Neural cell (in vitro differentiated cells): Measurements from ENCODE around the gene ADCY7. TPM values are rescaled to one million over a fixed set of nuclear protein-coding genes. Genes with fewer than 3 reads are reported as not detected.

ENCODE experiments used
- H2AFZ ChIP-seq: fragments of 200-600, 300-800 bp; sonication (generic), shearing (Covaris generic); 2 replicates; pipeline ENCODE4 v1.6.0; 2014; ENCODE audit warnings: low read depth, mild to moderate bottlenecking, antibody characterized with exemption, low read length, moderate library complexity
- H3F3A ChIP-seq: fragments of 200-600 bp; shearing (Covaris generic); 2 replicates; pipeline ENCODE4 v1.6.1; 2016; ENCODE audit warnings: mild to moderate bottlenecking, moderate library complexity, mixed read lengths, antibody characterized with exemption, low read length; ENCODE audit not compliant: insufficient read depth, poor library complexity, severe bottlenecking
- H3K27ac ChIP-seq: fragments of 200-600, 300-800 bp; sonication (generic), shearing (Covaris generic); 2 replicates; pipeline ENCODE4 v1.5.1; 2014; ENCODE audit warnings: mild to moderate bottlenecking, low read length, moderate library complexity
- H3K27me3 ChIP-seq: fragments of 300-800, 200-600 bp; sonication (generic), shearing (Covaris generic); 2 replicates; pipeline ENCODE4 v1.6.0; 2014; ENCODE audit warnings: mild to moderate bottlenecking, low read depth, low read length, moderate library complexity; ENCODE audit not compliant: insufficient read depth
- H3K36me3 ChIP-seq: fragments of 300-800, 200-600 bp; sonication (generic), shearing (Covaris generic); 2 replicates; pipeline ENCODE4 v1.5.1; 2014; ENCODE audit warnings: mild to moderate bottlenecking, antibody characterized with exemption, low read length, moderate library complexity; ENCODE audit not compliant: insufficient read depth
- H3K4me2 ChIP-seq: fragments of 300-800, 200-600 bp; sonication (generic), shearing (Covaris generic); 2 replicates; pipeline ENCODE4 v1.6.0; 2014; ENCODE audit warnings: mild to moderate bottlenecking, low read length
- H3K4me3 ChIP-seq: fragments of 300-800, 200-600 bp; sonication (generic), shearing (Covaris generic); 2 replicates; pipeline ENCODE4 v1.5.1; 2014; ENCODE audit warnings: mild to moderate bottlenecking, low read length, moderate library complexity
- H3K79me2 ChIP-seq: fragments of 200-600 bp; shearing (Covaris generic); replicated peaks from 2 replicates; pipeline ENCODE4 v1.6.0; 2014; ENCODE audit warnings: mild to moderate bottlenecking, low read length, moderate library complexity; ENCODE audit not compliant: insufficient read depth
- H3K9ac ChIP-seq: fragments of 300-800, 200-600 bp; sonication (generic), shearing (Covaris generic); 2 replicates; pipeline ENCODE4 v1.6.1; 2016; ENCODE audit warnings: mild to moderate bottlenecking, low read length, mixed read lengths
- H3K9me2 ChIP-seq: fragments of 200-600 bp; shearing (Covaris generic); 2 replicates; pipeline ENCODE4 v1.6.1; 2016; ENCODE audit warnings: mild to moderate bottlenecking, low read length, mixed read lengths; ENCODE audit not compliant: insufficient read depth
- H3K9me3 ChIP-seq: fragments of 200-600, 300-800 bp; sonication (generic), shearing (Covaris generic); 2 replicates; pipeline ENCODE4 v1.6.1; 2016; ENCODE audit warnings: mild to moderate bottlenecking, mixed run types, low read length, moderate library complexity, mixed read lengths
- H4K20me1 ChIP-seq: fragments of 200-600 bp; shearing (Covaris generic); 2 replicates; pipeline ENCODE4 v1.6.1; 2016; ENCODE audit warnings: mild to moderate bottlenecking, mixed run types; ENCODE audit not compliant: insufficient read depth
- CTCF ChIP-seq: fragments of 450-650 bp; IDR thresholded peaks from 2 replicates; pipeline ENCODE4 v1.5.1; 2014; ENCODE audit warnings: antibody characterized with exemption, mild to moderate bottlenecking, moderate library complexity; ENCODE audit not compliant: poor library complexity, severe bottlenecking
- EP300 ChIP-seq: fragments of 450-650 bp; conservative IDR thresholded peaks from 2 replicates; pipeline ENCODE4 v1.6.1; 2014; ENCODE audit warnings: antibody characterized with exemption, mild to moderate bottlenecking, moderate library complexity; ENCODE audit not compliant: poor library complexity, severe bottlenecking
- EZH2 ChIP-seq: fragments of 200-600, 300-800 bp; shearing (Covaris generic), sonication (generic); IDR thresholded peaks from 2 replicates; pipeline ENCODE4 v1.6.1; 2014; ENCODE audit warnings: antibody characterized with exemption, low read length, borderline replicate concordance, mild to moderate bottlenecking; ENCODE audit not compliant: insufficient read depth, poor library complexity, severe bottlenecking
- MXI1 ChIP-seq: fragments of 450-650 bp; conservative IDR thresholded peaks from 2 replicates; pipeline ENCODE4 v1.6.1; 2014; ENCODE audit warnings: antibody characterized with exemption, mild to moderate bottlenecking; ENCODE audit not compliant: poor library complexity, severe bottlenecking
- POLR2AphosphoS5 ChIP-seq: IDR thresholded peaks from 2 replicates; pipeline ENCODE4 v1.6.1; 2012
- RAD21 ChIP-seq: fragments of 450-650 bp; conservative IDR thresholded peaks from 2 replicates; pipeline ENCODE4 v1.6.1; 2014; ENCODE audit warnings: antibody characterized with exemption, mild to moderate bottlenecking, moderate library complexity
- SMC3 ChIP-seq: fragments of 450-650 bp; conservative IDR thresholded peaks from 2 replicates; pipeline ENCODE4 v1.6.1; 2014; ENCODE audit warnings: antibody characterized with exemption, mild to moderate bottlenecking, moderate library complexity; ENCODE audit not compliant: poor library complexity
- TAF1 ChIP-seq: IDR thresholded peaks from 2 replicates; pipeline ENCODE4 v1.6.1; 2012; ENCODE audit warnings: low read depth
- polyA plus RNA-seq: library from polyadenylated mRNA; depleted of rRNA; stranded (reverse); fragments of >200 nt; gene quantifications from 2 replicates; pipeline ENCODE4 v1.2.3, GENCODE V29; 2014
- TF ChIP-seq, protein P1 (sequence below): IDR thresholded peaks from 2 replicates; pipeline ENCODE4 v1.6.1; 2012; ENCODE audit warnings: borderline replicate concordance

Gene ADCY7
- polyA plus RNA-seq, 1 donor from 2014 or later = 2.0 TPM

GRCh38 chr16:50246299-50247122 is 19.8 kb upstream of the ADCY7 start:
- peaks cover 12% of the 10 kb centered on the region for H3K27me3 ChIP-seq
- no peaks in the 10 kb centered on the region for H4K20me1 ChIP-seq
- H3K4me2 ChIP-seq = no peak overlapping the region
- peak overlapping the region; percentile 29 for H3K9ac ChIP-seq
- no peak overlapping the region for H2AFZ ChIP-seq
- H3K36me3 ChIP-seq = no peaks in the 10 kb centered on the region
- H3K9me3 ChIP-seq = no peaks in the 10 kb centered on the region
- H3F3A ChIP-seq = no peaks in the 10 kb centered on the region
- no peak overlapping the region for H3K27ac ChIP-seq
- H3K79me2 ChIP-seq = no peaks in the 10 kb centered on the region
- H3K9me2 ChIP-seq = no peaks in the 10 kb centered on the region
- H3K4me3 ChIP-seq = peak overlapping the region; percentile 64
- no peak for TF ChIP-seq CTCF
- TF ChIP-seq EZH2 = no peak
- no peak for TF ChIP-seq SMC3
- TF ChIP-seq, protein P1, sequence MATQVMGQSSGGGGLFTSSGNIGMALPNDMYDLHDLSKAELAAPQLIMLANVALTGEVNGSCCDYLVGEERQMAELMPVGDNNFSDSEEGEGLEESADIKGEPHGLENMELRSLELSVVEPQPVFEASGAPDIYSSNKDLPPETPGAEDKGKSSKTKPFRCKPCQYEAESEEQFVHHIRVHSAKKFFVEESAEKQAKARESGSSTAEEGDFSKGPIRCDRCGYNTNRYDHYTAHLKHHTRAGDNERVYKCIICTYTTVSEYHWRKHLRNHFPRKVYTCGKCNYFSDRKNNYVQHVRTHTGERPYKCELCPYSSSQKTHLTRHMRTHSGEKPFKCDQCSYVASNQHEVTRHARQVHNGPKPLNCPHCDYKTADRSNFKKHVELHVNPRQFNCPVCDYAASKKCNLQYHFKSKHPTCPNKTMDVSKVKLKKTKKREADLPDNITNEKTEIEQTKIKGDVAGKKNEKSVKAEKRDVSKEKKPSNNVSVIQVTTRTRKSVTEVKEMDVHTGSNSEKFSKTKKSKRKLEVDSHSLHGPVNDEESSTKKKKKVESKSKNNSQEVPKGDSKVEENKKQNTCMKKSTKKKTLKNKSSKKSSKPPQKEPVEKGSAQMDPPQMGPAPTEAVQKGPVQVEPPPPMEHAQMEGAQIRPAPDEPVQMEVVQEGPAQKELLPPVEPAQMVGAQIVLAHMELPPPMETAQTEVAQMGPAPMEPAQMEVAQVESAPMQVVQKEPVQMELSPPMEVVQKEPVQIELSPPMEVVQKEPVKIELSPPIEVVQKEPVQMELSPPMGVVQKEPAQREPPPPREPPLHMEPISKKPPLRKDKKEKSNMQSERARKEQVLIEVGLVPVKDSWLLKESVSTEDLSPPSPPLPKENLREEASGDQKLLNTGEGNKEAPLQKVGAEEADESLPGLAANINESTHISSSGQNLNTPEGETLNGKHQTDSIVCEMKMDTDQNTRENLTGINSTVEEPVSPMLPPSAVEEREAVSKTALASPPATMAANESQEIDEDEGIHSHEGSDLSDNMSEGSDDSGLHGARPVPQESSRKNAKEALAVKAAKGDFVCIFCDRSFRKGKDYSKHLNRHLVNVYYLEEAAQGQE = no peak
- no peak for TF ChIP-seq EP300
- TF ChIP-seq POLR2AphosphoS5 = no peak
- no peak for TF ChIP-seq RAD21
- no peak for TF ChIP-seq TAF1

GRCh38 chr16:50247123-50247905 is 19.0 kb upstream of the ADCY7 start:
- no peak overlapping the region for H3K9ac ChIP-seq
- peaks cover 12% of the 10 kb centered on the region for H3K27me3 ChIP-seq
- no peaks in the 10 kb centered on the region for H3K79me2 ChIP-seq
- no peaks in the 10 kb centered on the region for H3F3A ChIP-seq
- TF ChIP-seq POLR2AphosphoS5 (no peak), SMC3 (no peak), MXI1 (no peak), TAF1 (no peak), RAD21 (no peak)
- no peaks in the 10 kb centered on the region for H3K36me3 ChIP-seq
- H2AFZ ChIP-seq = no peak overlapping the region
- no peaks in the 10 kb centered on the region for H4K20me1 ChIP-seq
- H3K4me3 ChIP-seq = no peak overlapping the region
- no peak overlapping the region for H3K4me2 ChIP-seq
- no peak overlapping the region for H3K27ac ChIP-seq
- no peaks in the 10 kb centered on the region for H3K9me3 ChIP-seq
- H3K9me2 ChIP-seq = no peaks in the 10 kb centered on the region
